ENCODE measurements around the gene TMX1.

Gene TMX1

DNA sequence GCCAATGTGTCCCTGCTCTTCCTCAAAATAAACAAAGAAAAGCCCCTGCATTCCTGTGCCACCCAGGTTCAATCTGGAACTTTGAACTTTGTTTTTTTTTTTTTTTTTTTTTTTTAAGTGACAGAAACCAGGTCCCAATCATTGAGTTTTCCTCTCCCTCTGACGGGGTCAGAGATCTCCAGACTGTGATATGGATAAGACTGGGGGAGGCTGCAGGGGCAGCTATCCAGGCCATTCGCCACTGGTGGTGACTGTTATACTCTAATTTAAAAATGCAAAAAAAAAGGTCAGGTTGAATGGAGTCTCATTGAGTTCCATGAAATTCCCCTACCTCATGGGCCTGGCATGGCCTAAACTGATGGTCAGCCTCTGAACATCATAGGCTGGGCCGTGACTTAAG is 57.0 kb downstream of the TMX1 start:
- H3K4me3 ChIP-seq (ENCODE audit: low read depth, low read length), result no peak overlapping the region
- TF ChIP-seq, protein P1, sequence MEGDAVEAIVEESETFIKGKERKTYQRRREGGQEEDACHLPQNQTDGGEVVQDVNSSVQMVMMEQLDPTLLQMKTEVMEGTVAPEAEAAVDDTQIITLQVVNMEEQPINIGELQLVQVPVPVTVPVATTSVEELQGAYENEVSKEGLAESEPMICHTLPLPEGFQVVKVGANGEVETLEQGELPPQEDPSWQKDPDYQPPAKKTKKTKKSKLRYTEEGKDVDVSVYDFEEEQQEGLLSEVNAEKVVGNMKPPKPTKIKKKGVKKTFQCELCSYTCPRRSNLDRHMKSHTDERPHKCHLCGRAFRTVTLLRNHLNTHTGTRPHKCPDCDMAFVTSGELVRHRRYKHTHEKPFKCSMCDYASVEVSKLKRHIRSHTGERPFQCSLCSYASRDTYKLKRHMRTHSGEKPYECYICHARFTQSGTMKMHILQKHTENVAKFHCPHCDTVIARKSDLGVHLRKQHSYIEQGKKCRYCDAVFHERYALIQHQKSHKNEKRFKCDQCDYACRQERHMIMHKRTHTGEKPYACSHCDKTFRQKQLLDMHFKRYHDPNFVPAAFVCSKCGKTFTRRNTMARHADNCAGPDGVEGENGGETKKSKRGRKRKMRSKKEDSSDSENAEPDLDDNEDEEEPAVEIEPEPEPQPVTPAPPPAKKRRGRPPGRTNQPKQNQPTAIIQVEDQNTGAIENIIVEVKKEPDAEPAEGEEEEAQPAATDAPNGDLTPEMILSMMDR (conservative IDR thresholded peaks at IDR 0.05; ENCODE audit: low read depth, low read length), result no peak
- no peak for DNase-seq (ENCODE audit: low read depth)

DNA sequence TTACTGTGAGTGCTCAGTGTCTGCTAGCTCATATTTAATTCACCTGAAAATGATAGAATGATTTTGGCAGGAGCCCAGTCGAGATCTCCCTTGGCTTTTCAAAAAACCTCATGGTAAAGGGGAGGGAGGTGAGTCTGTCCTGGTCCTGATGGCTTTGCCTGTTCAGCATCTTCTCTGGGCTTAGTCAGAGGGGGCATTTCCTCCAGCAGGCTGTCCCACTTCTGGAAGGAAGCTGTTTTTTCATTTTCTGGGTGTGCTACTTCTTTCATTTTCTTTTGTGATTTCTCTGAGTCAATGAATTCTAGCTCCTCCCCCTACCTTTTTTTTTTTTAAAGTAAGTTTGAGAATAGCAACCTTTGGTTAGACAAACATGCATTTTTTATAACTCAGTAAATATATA is 58.8 kb downstream of the TMX1 start:
- H3K4me3 ChIP-seq (ENCODE audit: low read depth, low read length), result no peak overlapping the region
- peak; percentile 29 for DNase-seq (ENCODE audit: low read depth)
- TF ChIP-seq, protein P1 (conservative IDR thresholded peaks at IDR 0.05; ENCODE audit: low read depth, low read length), result peak; percentile 7

DNA sequence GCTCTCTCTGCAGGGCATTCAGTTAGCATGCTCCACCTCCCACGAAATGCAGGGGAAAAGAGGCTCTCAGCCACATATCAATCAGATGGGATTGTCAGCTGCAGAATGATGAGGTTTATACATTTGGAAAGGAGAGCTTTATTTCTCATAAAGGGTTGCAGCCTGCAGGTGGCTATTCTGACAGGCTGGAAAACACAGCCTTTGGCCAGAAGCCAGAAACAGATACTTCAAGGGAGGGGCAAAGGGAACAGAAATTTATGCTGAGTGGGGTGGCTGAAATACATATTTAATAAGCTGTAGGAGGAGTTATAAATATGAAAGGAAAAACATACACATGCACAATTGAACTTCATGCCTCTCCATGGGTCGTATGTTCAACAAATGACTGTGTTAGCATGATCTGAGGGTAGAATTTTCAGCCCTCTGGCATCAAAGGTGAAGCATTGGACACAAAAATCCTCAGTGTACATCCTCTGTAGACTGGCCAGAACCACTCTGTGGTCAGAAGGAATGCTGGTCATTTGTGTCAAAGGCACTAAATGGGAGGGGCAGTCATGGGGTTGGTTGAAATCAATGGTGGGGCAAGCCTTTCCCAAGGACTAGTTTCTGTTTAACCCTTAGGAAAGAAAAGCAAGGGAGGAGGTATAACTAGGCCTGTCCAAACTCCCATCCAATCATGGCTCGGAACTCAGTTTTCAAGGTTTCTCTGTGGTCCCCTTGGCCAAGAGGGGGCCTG is 62.4 kb downstream of the TMX1 start:
- peak; percentile 67 for DNase-seq (ENCODE audit: low read depth)
- TF ChIP-seq, protein P1 (conservative IDR thresholded peaks at IDR 0.05; ENCODE audit: low read depth, low read length), result peak; percentile 17

DNA sequence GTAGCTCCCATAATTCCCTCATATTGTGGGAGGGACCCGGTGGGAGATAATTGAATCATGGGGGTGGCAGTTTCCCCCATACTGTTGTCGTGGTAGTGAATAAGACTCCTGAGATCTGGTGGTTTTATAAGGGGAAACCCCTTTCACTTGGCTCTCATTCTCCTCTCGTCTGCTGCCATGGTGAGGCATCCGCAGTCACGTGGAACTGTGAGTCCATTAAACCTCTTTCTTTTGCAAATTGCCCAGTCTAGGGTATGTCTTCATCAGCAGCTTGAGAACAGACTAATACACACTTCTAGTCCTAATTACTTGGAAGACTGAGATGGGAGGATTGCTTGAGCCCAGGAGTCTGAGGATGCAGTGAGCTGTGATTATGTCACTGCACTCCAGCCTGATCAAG is 64.4 kb downstream of the TMX1 start:
- no peak overlapping the region for H3K4me3 ChIP-seq (ENCODE audit: low read depth, low read length)
- peak; percentile 81 for DNase-seq (ENCODE audit: low read depth)
- TF ChIP-seq, protein P1 (conservative IDR thresholded peaks at IDR 0.05; ENCODE audit: low read depth, low read length), result no peak

More for the DNA sequence above, 62.4 kb downstream of the TMX1 start:
- no peak overlapping the region for H3K4me3 ChIP-seq (ENCODE audit: low read depth, low read length)

DNA sequence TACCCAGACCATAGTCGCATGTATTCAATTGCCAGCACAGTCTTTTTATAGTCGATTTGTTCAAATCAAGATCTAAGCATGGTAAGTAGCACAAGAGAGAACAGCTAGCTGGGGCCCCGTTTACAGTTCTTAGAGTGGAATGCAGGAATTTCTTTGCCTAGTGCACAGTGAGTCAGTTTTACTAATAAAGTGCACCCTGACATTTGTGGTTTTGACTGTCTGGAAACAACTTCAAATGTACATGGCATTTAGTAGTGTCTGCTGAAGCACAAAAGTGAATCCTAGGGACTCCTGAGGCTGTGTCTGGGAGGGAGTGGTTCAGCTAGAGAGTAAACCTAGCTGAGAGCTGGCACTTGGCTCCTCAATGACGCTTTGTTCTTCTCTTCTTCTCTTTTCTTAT is 64.9 kb downstream of the TMX1 start:
- peak; percentile 98 for DNase-seq (ENCODE audit: low read depth)
- TF ChIP-seq, protein P1 (conservative IDR thresholded peaks at IDR 0.05; ENCODE audit: low read depth, low read length), result no peak
- H3K4me3 ChIP-seq (ENCODE audit: low read depth, low read length), result no peak overlapping the region

DNA sequence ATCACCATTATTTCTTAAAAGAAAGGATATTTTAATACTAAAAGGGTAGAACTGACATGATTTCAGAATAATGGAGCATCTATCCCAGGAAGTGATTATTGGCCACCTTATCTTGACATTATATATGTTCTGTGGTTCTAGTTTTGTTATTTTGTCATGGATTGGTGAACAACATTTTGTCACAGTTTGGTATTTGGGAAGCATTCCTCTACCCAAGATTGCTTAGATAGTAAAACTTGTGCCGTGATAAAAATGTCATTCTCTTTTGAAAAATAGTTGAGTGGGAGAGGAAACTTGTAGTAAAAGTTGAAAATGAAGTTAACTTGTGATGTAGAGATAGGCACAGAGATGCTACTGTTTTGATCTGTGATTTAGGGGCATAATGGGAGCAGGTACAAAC is 65.7 kb downstream of the TMX1 start:
- H3K4me3 ChIP-seq (ENCODE audit: low read depth, low read length), result no peak overlapping the region
- TF ChIP-seq, protein P1 (conservative IDR thresholded peaks at IDR 0.05; ENCODE audit: low read depth, low read length), result no peak
- DNase-seq (ENCODE audit: low read depth), result no peak

Measured in choroid plexus epithelial cell (primary cell).